Gastroesophageal sphincter (tissue), 3 donors: Measurements from ENCODE around the gene ENC1.

Source experiments
- CTCF ChIP-seq, 4 experiments: fragments of 200-600 bp in 2 of 4; fragments of 450-650 bp in 2 of 4; sonication (generic) in 1 of 4; IDR thresholded peaks; one replicate each; pipeline ENCODE4 v1.5.1; 2017 to 2019; ENCODE audit warnings: antibody characterized with exemption in 4 of 4, mild to moderate bottlenecking in 2 of 4, moderate library complexity in 2 of 4
- EP300 ChIP-seq: sonication (generic); formaldehyde crosslinking; IDR thresholded peaks from one replicate; pipeline ENCODE4 v1.6.1; 2017; ENCODE audit warnings: antibody characterized with exemption, mild to moderate bottlenecking

GRCh38 chr5:74596927-74597326 is 43.6 kb downstream of the ENC1 start:
- TF ChIP-seq CTCF (IDR thresholded peaks at IDR 0.05), result no peak
- no peak for TF ChIP-seq EP300
